ENCODE results near the gene PPIL1.

PPIL1 gene

GRCh38 chr6:36836111-36837021 lies 38.2 kb downstream of the PPIL1 start:
- no peak for DNase-seq (ENCODE audit: low read depth in 3 of 3)

GRCh38 chr6:36834576-36835341 lies 39.8 kb downstream of the PPIL1 start:
- DNase-seq (ENCODE audit: low read depth in 3 of 3), result no peak

GRCh38 chr6:36833182-36833789 lies 41.3 kb downstream of the PPIL1 start:
- DNase-seq (ENCODE audit: low read depth in 3 of 3), result no peak

GRCh38 chr6:36832313-36832712 lies 42.3 kb downstream of the PPIL1 start:
- DNase-seq (ENCODE audit: low read depth in 3 of 3), result no peak

- DNase-seq (ENCODE audit: low read depth in 3 of 3), result no peak
Measured at GRCh38 chr6:36830577-36830976, 44.0 kb downstream of the PPIL1 start.

GRCh38 chr6:36829919-36830544 lies 44.6 kb downstream of the PPIL1 start:
- no peak for DNase-seq (ENCODE audit: low read depth in 3 of 3)

- DNase-seq (ENCODE audit: low read depth in 3 of 3), result no peak
Measured at GRCh38 chr6:36827261-36828079, 47.1 kb downstream of the PPIL1 start.

- DNase-seq (ENCODE audit: low read depth in 3 of 3), result no peak
Measured at GRCh38 chr6:36826520-36827227, 47.9 kb downstream of the PPIL1 start.

- no peak for DNase-seq (ENCODE audit: low read depth in 3 of 3)
Measured at GRCh38 chr6:36825994-36826393, 48.6 kb downstream of the PPIL1 start.

GRCh38 chr6:36825452-36825851 lies 49.2 kb downstream of the PPIL1 start:
- no peak for DNase-seq (ENCODE audit: low read depth in 3 of 3)

GRCh38 chr6:36824253-36824652 lies 50.4 kb downstream of the PPIL1 start:
- no peak for DNase-seq (ENCODE audit: low read depth in 3 of 3)

- no peak for DNase-seq (ENCODE audit: low read depth in 3 of 3)
Measured at GRCh38 chr6:36823421-36824096, 51.0 kb downstream of the PPIL1 start.

- DNase-seq (ENCODE audit: low read depth in 3 of 3), result no peak
Measured at GRCh38 chr6:36822506-36823269, 51.9 kb downstream of the PPIL1 start.

GRCh38 chr6:36821581-36822335 lies 52.8 kb downstream of the PPIL1 start:
- no peak for DNase-seq (ENCODE audit: low read depth in 3 of 3)

GRCh38 chr6:36820700-36821580 lies 53.7 kb downstream of the PPIL1 start:
- DNase-seq (ENCODE audit: low read depth in 3 of 3), result no peak

- no peak for DNase-seq (ENCODE audit: low read depth in 3 of 3)
Measured at GRCh38 chr6:36818756-36819155, 55.8 kb downstream of the PPIL1 start.

- DNase-seq (ENCODE audit: low read depth in 3 of 3), result no peak
Measured at GRCh38 chr6:36817847-36818246, 56.8 kb downstream of the PPIL1 start.

Measured in stimulated activated CD4-positive, alpha-beta T cell treated with anti-CD3 and anti-CD28 coated beads, TNF-alpha, amount 100 ng/mL, for 4 hours (primary cell).